GM23338 (cell line): ENCODE data around the gene C2CD2L. TPM values are rescaled to one million over a fixed set of nuclear protein-coding genes. Genes with fewer than 3 reads are reported as not detected.
A peak's percentile ranks its signal among the peaks of the same experiment; 100 is the strongest.

Experiments
- ATAC-seq: fragments of 200-7000 bp; cut with Tn5 transposase; 3 replicates; pipeline ENCODE4 v1.9.1; 2020
- DNase-seq: peaks from one replicate; pipeline ENCODE4 v3.0.0-alpha.2; 2015; ENCODE audit warnings: low spot score
- H2AFZ ChIP-seq: fragments of 200-600 bp; sonication (generic); 2 replicates; pipeline ENCODE4 v1.8.0; 2016; ENCODE audit warnings: antibody characterized with exemption, mild to moderate bottlenecking, moderate library complexity
- H3F3A ChIP-seq: fragments of 200-600 bp; sonication (generic); replicated peaks from 2 replicates; pipeline ENCODE4 v1.8.0; 2017; ENCODE audit warnings: antibody characterized with exemption, mixed run types, low read depth
- H3K27ac ChIP-seq: fragments of 200-600 bp; sonication (generic); 2 replicates; pipeline ENCODE4 v1.6.1; 2016; ENCODE audit warnings: low read depth
- H3K27me3 ChIP-seq: fragments of 200-600 bp; sonication (generic); 2 replicates; pipeline ENCODE4 v1.8.0; 2016; ENCODE audit warnings: mild to moderate bottlenecking, mixed run types, moderate library complexity; ENCODE audit not compliant: insufficient read depth
- H3K36me3 ChIP-seq: fragments of 200-600 bp; sonication (generic); 2 replicates; pipeline ENCODE4 v1.8.0; 2016; ENCODE audit warnings: mild to moderate bottlenecking; ENCODE audit not compliant: insufficient read depth
- H3K4me1 ChIP-seq: fragments of 200-600 bp; sonication (generic); 2 replicates; pipeline ENCODE4 v1.8.0; 2016; ENCODE audit warnings: mild to moderate bottlenecking, moderate library complexity; ENCODE audit not compliant: insufficient read depth
- H3K4me2 ChIP-seq: fragments of 200-600 bp; sonication (generic); 2 replicates; pipeline ENCODE4 v1.7.1; 2017; ENCODE audit warnings: mixed run types
- H3K4me3 ChIP-seq: fragments of 200-600 bp; sonication (generic); 2 replicates; pipeline ENCODE4 v1.6.1; 2016; ENCODE audit warnings: mixed run types
- H3K79me2 ChIP-seq: fragments of 200-600 bp; sonication (generic); replicated peaks from 2 replicates; pipeline ENCODE4 v1.8.0; 2017; ENCODE audit warnings: mild to moderate bottlenecking; ENCODE audit not compliant: insufficient read depth
- H3K9me2 ChIP-seq: fragments of 200-600 bp; sonication (generic); 2 replicates; pipeline ENCODE4 v1.8.0; 2017; ENCODE audit not compliant: insufficient read depth
- H4K20me1 ChIP-seq: fragments of 200-600 bp; sonication (generic); replicated peaks from 2 replicates; pipeline ENCODE4 v1.8.0; 2017; ENCODE audit warnings: mild to moderate bottlenecking; ENCODE audit not compliant: insufficient read depth
- H3K27ac Mint-ChIP-seq: 2 replicates; pipeline ENCODE4 v1.8.0; 2020; ENCODE audit warnings: inconsistent platforms, mild to moderate bottlenecking, moderate library complexity, mixed read lengths
- H3K27me3 Mint-ChIP-seq: 3 replicates; pipeline ENCODE4 v1.8.0; 2022; ENCODE audit warnings: low read depth, mild to moderate bottlenecking, moderate library complexity, mixed read lengths, inconsistent platforms; ENCODE audit not compliant: insufficient read depth, poor library complexity
- H3K36me3 Mint-ChIP-seq: 3 replicates; pipeline ENCODE4 v1.8.0; 2021; ENCODE audit warnings: low read depth, mild to moderate bottlenecking, inconsistent platforms, moderate library complexity, mixed read lengths
- H3K4me1 Mint-ChIP-seq: 3 replicates; pipeline ENCODE4 v1.8.0; 2020; ENCODE audit warnings: mild to moderate bottlenecking, inconsistent platforms, mixed read lengths
- H3K4me3 Mint-ChIP-seq: 3 replicates; pipeline ENCODE4 v1.8.0; 2021; ENCODE audit warnings: moderate library complexity, mild to moderate bottlenecking, inconsistent platforms, mixed read lengths
- H3K9me3 Mint-ChIP-seq: 3 replicates; pipeline ENCODE4 v1.8.0; 2020; ENCODE audit warnings: moderate library complexity, mild to moderate bottlenecking, inconsistent platforms, mixed read lengths
- CTCF ChIP-seq, 2 experiments: fragments of 200-600 bp in 1 of 2; sonication (generic) in 1 of 2; conservative IDR thresholded peaks; 2 replicates each; pipeline versions ENCODE4 v1.5.1 to v1.6.1; 2016 to 2017; ENCODE audit warnings: antibody characterized with exemption in 2 of 2, low read depth in 2 of 2, mild to moderate bottlenecking in 2 of 2, moderate library complexity in 1 of 2
- ZNF462 ChIP-seq: fragments of 250-450 bp; sonication (Bioruptor Pico); IDR thresholded peaks from 2 replicates; pipeline ENCODE4 v1.5.0; 2020; ENCODE audit warnings: mild to moderate bottlenecking, moderate library complexity
- polyA plus RNA-seq: library from polyadenylated mRNA; unstranded; fragments of >200 nt; fragmentation: Nextera tagmentation; extraction: Ambion mirVana; gene quantifications from 2 replicates; pipeline ENCODE4 v1.2.1, GENCODE V29; 2016
- total RNA-seq: library from RNA; depleted of rRNA; stranded (reverse); fragments of >200 nt; shearing (Covaris generic); gene quantifications from 2 replicates; pipeline ENCODE4 v1.2.3, GENCODE V29; 2014

The C2CD2L gene
- total and polyA plus RNA-seq, 2 experiments from 2014 or later: 1.4 to 4.4 TPM

GRCh38 chr11:119154178-119154577, 47.0 kb downstream of the C2CD2L start (continued):
- no peak for TF ChIP-seq ZNF462 (CRISPR knock-in tag)

GRCh38 chr11:119155733-119156492, 48.8 kb downstream of the C2CD2L start:
- Histone ChIP-seq H3K9me2 (no peaks in the 10 kb centered on the region), H3K4me2 (no peak overlapping the region), H3K27ac (no peak overlapping the region), H4K20me1 (no peaks in the 10 kb centered on the region), H3K36me3 (no peaks in the 10 kb centered on the region), H3K79me2 (no peaks in the 10 kb centered on the region), H3F3A (0 out of 2 replicates have a peak, but pooled peaks cover 5% of the 10 kb centered on the region), H3K4me1 (no peaks in the 10 kb centered on the region), H3K27me3 (peaks cover 9% of the 10 kb centered on the region), H3K4me3 (no peak overlapping the region), H2AFZ (no peak overlapping the region)
- no peak overlapping the region for H3K27ac Mint-ChIP-seq
- DNase-seq (peak; percentile 67), ATAC-seq (peak; percentile 71)
- H3K27me3 Mint-ChIP-seq: peaks cover 21% of the 10 kb centered on the region
- no peaks in the 10 kb centered on the region; the same call in 1 of the 3 replicates for H3K36me3 Mint-ChIP-seq
- H3K9me3 Mint-ChIP-seq: no peaks in the 10 kb centered on the region
- no peak overlapping the region for H3K4me3 Mint-ChIP-seq
- TF ChIP-seq ZNF462 (CRISPR knock-in tag) (no peak), CTCF (conservative IDR thresholded peaks at IDR 0.05; ENCODE audit: low read depth in 2 of 2) (peak; percentile 46 to 63)
- peaks cover 8% of the 10 kb centered on the region for H3K4me1 Mint-ChIP-seq
